ENCODE data around the gene CYP3A4. TPM values are rescaled to one million over a fixed set of nuclear protein-coding genes. Genes with fewer than 3 reads are reported as not detected.

Gene CYP3A4
- total and polyA plus RNA-seq, 2 of the 8 experiments (the other 6 are each of a cell fraction or from before 2014, with no cell fraction given), result not detected

DNA sequence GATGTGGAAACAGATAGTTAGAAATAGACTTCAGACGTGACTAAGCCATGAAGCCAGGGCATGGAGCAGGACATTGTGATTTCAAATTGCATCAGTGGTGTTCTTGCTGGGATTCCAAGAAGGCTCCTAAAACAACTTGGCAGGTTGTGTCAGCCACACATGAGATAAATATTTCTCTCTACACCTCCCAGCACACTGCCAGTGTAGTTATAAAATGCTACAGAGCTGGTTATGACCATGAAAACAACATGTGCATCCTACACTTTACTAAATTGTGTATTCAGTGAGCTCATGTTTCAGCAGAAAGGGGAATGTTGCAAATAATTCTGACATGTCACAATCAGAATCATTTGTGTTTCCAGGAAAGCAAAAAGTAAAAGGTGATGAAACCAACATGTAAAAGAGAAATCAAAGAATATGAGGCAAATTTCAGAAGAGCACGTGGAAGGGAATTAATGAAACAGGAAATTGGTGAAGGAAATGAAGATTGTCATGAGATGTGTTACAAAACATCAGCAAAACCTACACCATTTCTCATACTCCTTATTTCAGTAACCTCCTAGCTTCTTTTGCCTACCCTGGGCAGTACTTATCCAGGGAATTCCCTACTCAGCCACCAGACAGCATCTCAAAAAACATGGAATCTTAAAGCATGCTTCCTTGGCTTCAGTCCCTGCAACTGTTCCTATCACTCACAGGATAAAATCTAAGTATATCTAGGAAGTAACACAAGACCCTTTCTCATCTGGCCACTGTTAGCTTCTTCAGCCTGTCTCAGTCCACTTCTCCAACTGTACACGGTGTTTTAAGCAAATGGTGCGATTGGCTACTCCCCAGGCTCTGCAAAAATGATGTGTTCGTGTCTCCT lies 43.2 kb downstream of the CYP3A4 start:
- no peaks in the 10 kb centered on the region for H3K23me2 ChIP-seq (ENCODE audit: low read depth, low read length)
- no peak overlapping the region for H3K4ac ChIP-seq (replicated peaks; ENCODE audit: insufficient read length, low read depth, low read length)
- no peak overlapping the region for H3K4me3 ChIP-seq (ENCODE audit: extremely low read depth in 1 of 4, insufficient read depth in 2 of 4, low read depth in 3 of 4, low read length in 4 of 4)
- WGBS, 2 experiments (ENCODE audit: extremely low coverage in 1 of 2, insufficient coverage in 1 of 2, insufficient read length in 1 of 2, insufficient replicate concordance in 2 of 2, low coverage in 1 of 2, low lambda C conversion rate in 2 of 2, missing lambda C conversion rate in 1 of 2), result 86% methylated on average over 5 of the region's 5 CpGs; no CpG with 5 or more reads in 1 of the 2 experiments
- no peaks in the 10 kb centered on the region for H3K79me2 ChIP-seq (ENCODE audit: control insufficient read depth in 1 of 2, insufficient read depth in 2 of 2, low read length in 2 of 2)
- H3K9me3 ChIP-seq (ENCODE audit: insufficient read depth in 2 of 2, low read depth in 1 of 2, low read length in 1 of 2), result no peaks in the 10 kb centered on the region
- peaks cover 0 to 7% (median 2%) of the 10 kb centered on the region in 4 experiments; a peak in 3 of 7 replicates for H3K4me1 ChIP-seq (replicated peaks in 1 of 4; ENCODE audit: control insufficient read depth in 3 of 4, insufficient read depth in 4 of 4, low read length in 3 of 4)
- no peak overlapping the region for H2BK120ac ChIP-seq (replicated peaks; ENCODE audit: low read depth, low read length)
- TF ChIP-seq TCF12 (IDR thresholded peaks at IDR 0.05; ENCODE audit: low read depth, low read length), result no peak
- TF ChIP-seq TBP (IDR thresholded peaks at IDR 0.05; ENCODE audit: low read depth, low read length), result no peak
- TF ChIP-seq SP1 (IDR thresholded peaks at IDR 0.05; ENCODE audit: low read depth, low read length), result no peak
- TF ChIP-seq, protein P1, sequence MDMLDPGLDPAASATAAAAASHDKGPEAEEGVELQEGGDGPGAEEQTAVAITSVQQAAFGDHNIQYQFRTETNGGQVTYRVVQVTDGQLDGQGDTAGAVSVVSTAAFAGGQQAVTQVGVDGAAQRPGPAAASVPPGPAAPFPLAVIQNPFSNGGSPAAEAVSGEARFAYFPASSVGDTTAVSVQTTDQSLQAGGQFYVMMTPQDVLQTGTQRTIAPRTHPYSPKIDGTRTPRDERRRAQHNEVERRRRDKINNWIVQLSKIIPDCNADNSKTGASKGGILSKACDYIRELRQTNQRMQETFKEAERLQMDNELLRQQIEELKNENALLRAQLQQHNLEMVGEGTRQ (IDR thresholded peaks at IDR 0.05; ENCODE audit: low read length), result no peak
- TF ChIP-seq, protein P2, sequence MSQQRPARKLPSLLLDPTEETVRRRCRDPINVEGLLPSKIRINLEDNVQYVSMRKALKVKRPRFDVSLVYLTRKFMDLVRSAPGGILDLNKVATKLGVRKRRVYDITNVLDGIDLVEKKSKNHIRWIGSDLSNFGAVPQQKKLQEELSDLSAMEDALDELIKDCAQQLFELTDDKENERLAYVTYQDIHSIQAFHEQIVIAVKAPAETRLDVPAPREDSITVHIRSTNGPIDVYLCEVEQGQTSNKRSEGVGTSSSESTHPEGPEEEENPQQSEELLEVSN (IDR thresholded peaks at IDR 0.05), result no peak
- TF ChIP-seq MAFK (IDR thresholded peaks at IDR 0.05; ENCODE audit: low read depth, low read length), result no peak
- TF ChIP-seq RFX5 (IDR thresholded peaks at IDR 0.05; ENCODE audit: borderline replicate concordance, low read depth, low read length), result no peak
- TF ChIP-seq HDAC2 (IDR thresholded peaks at IDR 0.05; ENCODE audit: borderline replicate concordance in 1 of 2, low read depth in 2 of 2, low read length in 2 of 2), result no peak
- no peak for TF ChIP-seq RNF2 (IDR thresholded peaks at IDR 0.05; ENCODE audit: borderline replicate concordance, low read depth, low read length, missing control alignments, poor library complexity, severe bottlenecking)
- no peak for TF ChIP-seq ASH2L (IDR thresholded peaks at IDR 0.05; ENCODE audit: low read length)
- H2BK20ac ChIP-seq (ENCODE audit: low read length), result no peak overlapping the region
- no peak overlapping the region for H3K4me2 ChIP-seq (ENCODE audit: insufficient read depth in 1 of 2, low read depth in 2 of 2, low read length in 2 of 2)
- H4K5ac ChIP-seq (ENCODE audit: insufficient read length, low read depth, low read length), result no peak overlapping the region
- ChIA-PET CTCF (ENCODE audit: partially characterized antibody) (interaction anchor here (1.2 to 2.2 kb wide), 2 partner anchors 10 to 19 kb away, joined by 3 to 11 read pairs; no protein-coding TSS in a partner anchor), POLR2A (ENCODE audit: partially characterized antibody) (interaction anchor here (0.6 to 1.3 kb wide), 2 partner anchors 10 to 325 kb away, joined by 3 to 4 read pairs; no protein-coding TSS in a partner anchor)
- no peaks in the 10 kb centered on the region for H4K20me1 ChIP-seq (replicated peaks in 1 of 2; ENCODE audit: control insufficient read depth in 1 of 2, insufficient read depth in 2 of 2, low read length in 2 of 2)
- no peak overlapping the region for H4K8ac ChIP-seq (ENCODE audit: extremely low read depth, insufficient read depth, low read length)
- H3K23ac ChIP-seq (ENCODE audit: insufficient read length), result no peak overlapping the region
- H3K9ac ChIP-seq (replicated peaks in 1 of 4; ENCODE audit: extremely low read depth in 1 of 4, low read depth in 3 of 4, low read length in 3 of 4), result no peak overlapping the region
- FAIRE-seq (no peak), DNase-seq (ENCODE audit: low read depth in 1 of 2, low spot score in 2 of 2) (no peak)
- H4K91ac ChIP-seq (replicated peaks; ENCODE audit: insufficient read length, low read length), result no peak overlapping the region
- no peak overlapping the region for H3K56ac ChIP-seq (replicated peaks; ENCODE audit: insufficient read length, low read depth, low read length)
- no peak overlapping the region for H3K18ac ChIP-seq (ENCODE audit: extremely low read depth, low read length)
- no peaks in the 10 kb centered on the region for H3K27me3 ChIP-seq (replicated peaks in 1 of 4; ENCODE audit: control insufficient read depth in 3 of 4, extremely low read depth in 1 of 4, insufficient read depth in 3 of 4, low read length in 3 of 4)
- no peaks in the 10 kb centered on the region for H3K79me1 ChIP-seq (ENCODE audit: low read depth, low read length)
- H2AK5ac ChIP-seq (ENCODE audit: low read depth, low read length), result no peak overlapping the region
- H2AFZ ChIP-seq (ENCODE audit: low read length), result no peak overlapping the region
- no peak overlapping the region for H2BK5ac ChIP-seq (ENCODE audit: low read depth, low read length)
- no peak overlapping the region for H3K27ac ChIP-seq (ENCODE audit: low read depth, low read length)
- H2BK12ac ChIP-seq (ENCODE audit: low read depth, low read length), result no peak overlapping the region
- no peak overlapping the region for H3K14ac ChIP-seq (ENCODE audit: insufficient read length)
- no peak overlapping the region for H2BK15ac ChIP-seq (ENCODE audit: low read length)
- no peaks in the 10 kb centered on the region for H3K36me3 ChIP-seq (ENCODE audit: control insufficient read depth in 2 of 4, insufficient read depth in 4 of 4, low read length in 3 of 4)
